Astrocyte (in vitro differentiated cells and primary cell): ENCODE results near the gene NUP210. TPM values are rescaled to one million over a fixed set of nuclear protein-coding genes. Genes with fewer than 3 reads are reported as not detected.

Experiments used
- DNase-seq: peaks from one replicate; pipeline ENCODE4 v3.0.0-alpha.2; 2010; ENCODE audit warnings: low read depth
- FAIRE-seq: peaks from 2 replicates; lab custom pipeline; 2011; peaks lifted over from hg19 to GRCh38; lab: Jason Lieb, UNC
- H2AFZ ChIP-seq: 2 replicates; pipeline ENCODE4 v1.6.0; 2012; ENCODE audit warnings: low read depth, low read length, inconsistent platforms
- H3K27ac ChIP-seq: 2 replicates; pipeline ENCODE4 v1.5.1; 2011; ENCODE audit warnings: low read depth, low read length, inconsistent platforms
- H3K27me3 ChIP-seq: 2 replicates; pipeline ENCODE4 v1.6.0; 2011; ENCODE audit warnings: low read length, inconsistent platforms; ENCODE audit not compliant: insufficient read depth
- H3K36me3 ChIP-seq: 2 replicates; pipeline ENCODE4 v1.5.1; 2011; ENCODE audit warnings: low read length, inconsistent platforms; ENCODE audit not compliant: insufficient read depth
- H3K4me1 ChIP-seq: 2 replicates; pipeline ENCODE4 v1.5.1; 2011; ENCODE audit warnings: low read length, inconsistent platforms; ENCODE audit not compliant: insufficient read depth
- H3K4me2 ChIP-seq: 2 replicates; pipeline ENCODE4 v1.6.0; 2012; ENCODE audit warnings: low read length, inconsistent platforms
- H3K4me3 ChIP-seq: 2 replicates; pipeline ENCODE4 v1.5.1; 2011; ENCODE audit warnings: low read depth, mild to moderate bottlenecking, low read length, inconsistent platforms; ENCODE audit not compliant: insufficient read depth
- H3K79me2 ChIP-seq: 2 replicates; pipeline ENCODE4 v1.6.0; 2012; ENCODE audit warnings: mild to moderate bottlenecking, low read length, inconsistent platforms; ENCODE audit not compliant: insufficient read depth
- H3K9ac ChIP-seq: 2 replicates; pipeline ENCODE4 v1.6.0; 2012; ENCODE audit warnings: mild to moderate bottlenecking, low read length, inconsistent platforms
- H3K9me3 ChIP-seq: 2 replicates; pipeline ENCODE4 v1.5.1; 2012; ENCODE audit warnings: low read depth, mild to moderate bottlenecking, low read length, inconsistent platforms; ENCODE audit not compliant: insufficient read depth
- H4K20me1 ChIP-seq: 2 replicates; pipeline ENCODE4 v1.6.0; 2012; ENCODE audit warnings: low read length, inconsistent platforms; ENCODE audit not compliant: insufficient read depth
- H3K27ac Mint-ChIP-seq: one replicate; pipeline ENCODE4 v1.8.0; 2021; ENCODE audit warnings: mild to moderate bottlenecking, mixed read lengths; ENCODE audit not compliant: unreplicated experiment
- H3K27me3 Mint-ChIP-seq: one replicate; pipeline ENCODE4 v1.8.0; 2021; ENCODE audit warnings: low read depth, mixed read lengths; ENCODE audit not compliant: unreplicated experiment
- H3K36me3 Mint-ChIP-seq: one replicate; pipeline ENCODE4 v1.8.0; 2021; ENCODE audit warnings: low read depth, mixed read lengths; ENCODE audit not compliant: unreplicated experiment
- H3K4me1 Mint-ChIP-seq: one replicate; pipeline ENCODE4 v1.8.0; 2021; ENCODE audit warnings: low read depth, mixed read lengths; ENCODE audit not compliant: unreplicated experiment
- H3K4me3 Mint-ChIP-seq: one replicate; pipeline ENCODE4 v1.8.0; 2021; ENCODE audit warnings: mild to moderate bottlenecking, moderate library complexity, mixed read lengths; ENCODE audit not compliant: unreplicated experiment
- H3K9me3 Mint-ChIP-seq: one replicate; pipeline ENCODE4 v1.8.0; 2021; ENCODE audit warnings: mild to moderate bottlenecking, mixed read lengths; ENCODE audit not compliant: unreplicated experiment
- EZH2 ChIP-seq: IDR thresholded peaks from 2 replicates; pipeline ENCODE4 v1.6.1; 2012; ENCODE audit warnings: mild to moderate bottlenecking, low read length, inconsistent platforms; ENCODE audit not compliant: insufficient read depth
- total RNA-seq: library from RNA; stranded (reverse); gene quantifications from 2 replicates; pipeline ENCODE4 v1.2.1, GENCODE V29; 2021
- TF ChIP-seq, protein P1 (sequence below): IDR thresholded peaks from 2 replicates; pipeline ENCODE4 v1.5.1; 2011; ENCODE audit warnings: low read depth, mild to moderate bottlenecking, inconsistent platforms, low read length, moderate library complexity; ENCODE audit not compliant: insufficient read depth

NUP210 gene
- total RNA-seq, 1 donor from 2014 or later, result 1.2 TPM

DNA sequence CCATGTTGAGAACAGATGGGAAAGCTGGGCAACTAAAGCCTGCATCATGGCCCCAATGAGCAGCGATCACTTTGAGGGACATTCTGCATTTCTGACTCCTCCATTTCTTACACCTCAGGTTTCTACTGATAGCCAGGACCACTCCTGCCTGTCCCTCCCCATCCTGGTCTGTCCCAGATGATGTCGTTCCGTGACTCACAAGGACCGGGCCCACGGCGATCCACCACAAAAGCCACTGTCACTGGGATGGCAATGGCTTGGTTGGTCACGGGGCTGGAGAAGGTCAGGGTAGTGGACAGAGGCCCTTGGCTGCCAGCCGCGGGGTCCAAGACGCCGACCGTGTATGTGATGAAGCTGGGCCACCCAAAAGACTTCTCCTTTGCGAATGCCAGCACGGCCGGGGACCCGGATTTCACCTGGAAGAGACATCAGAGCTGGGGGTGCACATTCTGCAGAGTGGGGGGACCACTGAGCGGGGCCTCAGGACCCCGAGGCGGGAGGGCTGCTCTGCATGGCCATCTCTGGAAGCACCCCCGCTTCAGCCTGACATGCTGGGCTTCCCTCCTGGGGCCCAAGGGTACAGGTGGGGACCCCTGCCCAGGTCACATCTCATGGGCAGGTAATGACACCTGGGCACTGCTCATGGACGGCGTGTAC lies 100.4 kb downstream of the NUP210 start:
- no peak overlapping the region for H3K4me3 Mint-ChIP-seq
- Histone ChIP-seq H3K4me1 (no peaks in the 10 kb centered on the region), H4K20me1 (no peaks in the 10 kb centered on the region), H3K9me3 (no peaks in the 10 kb centered on the region), H3K9ac (no peak overlapping the region), H3K4me2 (no peak overlapping the region), H3K36me3 (no peaks in the 10 kb centered on the region), H3K79me2 (no peaks in the 10 kb centered on the region), H3K27ac (no peak overlapping the region), H2AFZ (no peak overlapping the region), H3K4me3 (no peak overlapping the region), H3K27me3 (no peaks in the 10 kb centered on the region)
- H3K36me3 Mint-ChIP-seq, result no peaks in the 10 kb centered on the region
- TF ChIP-seq EZH2, result no peak
- TF ChIP-seq, protein P1, sequence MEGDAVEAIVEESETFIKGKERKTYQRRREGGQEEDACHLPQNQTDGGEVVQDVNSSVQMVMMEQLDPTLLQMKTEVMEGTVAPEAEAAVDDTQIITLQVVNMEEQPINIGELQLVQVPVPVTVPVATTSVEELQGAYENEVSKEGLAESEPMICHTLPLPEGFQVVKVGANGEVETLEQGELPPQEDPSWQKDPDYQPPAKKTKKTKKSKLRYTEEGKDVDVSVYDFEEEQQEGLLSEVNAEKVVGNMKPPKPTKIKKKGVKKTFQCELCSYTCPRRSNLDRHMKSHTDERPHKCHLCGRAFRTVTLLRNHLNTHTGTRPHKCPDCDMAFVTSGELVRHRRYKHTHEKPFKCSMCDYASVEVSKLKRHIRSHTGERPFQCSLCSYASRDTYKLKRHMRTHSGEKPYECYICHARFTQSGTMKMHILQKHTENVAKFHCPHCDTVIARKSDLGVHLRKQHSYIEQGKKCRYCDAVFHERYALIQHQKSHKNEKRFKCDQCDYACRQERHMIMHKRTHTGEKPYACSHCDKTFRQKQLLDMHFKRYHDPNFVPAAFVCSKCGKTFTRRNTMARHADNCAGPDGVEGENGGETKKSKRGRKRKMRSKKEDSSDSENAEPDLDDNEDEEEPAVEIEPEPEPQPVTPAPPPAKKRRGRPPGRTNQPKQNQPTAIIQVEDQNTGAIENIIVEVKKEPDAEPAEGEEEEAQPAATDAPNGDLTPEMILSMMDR, result no peak
- DNase-seq, result no peak
- no peaks in the 10 kb centered on the region for H3K4me1 Mint-ChIP-seq
- no peak overlapping the region for H3K27ac Mint-ChIP-seq
- no peak for FAIRE-seq
- H3K9me3 Mint-ChIP-seq, result no peaks in the 10 kb centered on the region
- H3K27me3 Mint-ChIP-seq, result peaks cover 41% of the 10 kb centered on the region

DNA sequence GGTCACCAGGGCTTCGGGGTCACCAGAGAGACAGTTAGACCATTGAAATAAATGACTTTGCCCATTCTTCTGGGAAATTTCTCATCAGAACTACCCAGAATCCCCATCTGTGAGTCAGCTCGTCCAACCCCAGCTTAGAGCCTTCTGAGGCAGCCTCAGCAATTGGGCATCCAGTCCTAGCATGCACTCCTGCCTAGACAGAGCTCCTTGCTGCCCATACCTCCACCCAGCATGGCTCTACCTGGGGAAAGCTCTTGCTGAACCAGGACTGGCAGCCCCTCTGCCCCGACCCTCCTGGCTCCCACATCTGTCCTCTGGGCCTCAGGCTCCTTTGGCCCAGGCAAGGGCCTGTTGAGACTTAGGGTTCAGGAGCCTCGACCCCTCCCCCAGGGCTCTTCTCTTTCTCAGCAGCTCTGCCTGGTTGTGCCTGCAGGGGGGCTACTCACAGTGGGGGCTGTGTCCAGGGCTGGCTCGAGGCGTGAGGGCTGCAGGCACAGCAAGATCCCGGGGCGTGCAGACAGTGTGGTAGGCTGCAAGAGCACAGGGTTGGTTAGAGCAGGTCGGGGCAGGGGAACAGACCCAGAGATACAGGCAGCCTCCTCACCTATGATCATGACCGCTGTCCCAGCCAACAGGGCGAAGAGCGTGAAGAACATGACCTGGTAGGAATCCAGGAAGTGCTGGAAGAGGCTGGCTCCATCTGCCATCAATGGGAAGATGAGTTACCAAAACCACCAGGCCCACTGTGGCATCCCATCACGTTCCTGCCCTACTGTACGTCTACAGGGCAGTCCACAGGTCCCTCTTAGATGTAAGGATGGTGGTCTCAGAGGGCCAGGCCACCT lies 101.3 kb downstream of the NUP210 start:
- FAIRE-seq, result no peak
- no peaks in the 10 kb centered on the region for H3K36me3 ChIP-seq

More for the DNA sequence above, 101.3 kb downstream of the NUP210 start:
- peaks cover 36% of the 10 kb centered on the region for H3K27me3 Mint-ChIP-seq
- no peak for TF ChIP-seq EZH2
- TF ChIP-seq, protein P1, result no peak
- H3K4me1 ChIP-seq, result no peaks in the 10 kb centered on the region
- no peak overlapping the region for H3K27ac ChIP-seq
- H3K27me3 ChIP-seq, result no peaks in the 10 kb centered on the region
- H3K4me2 ChIP-seq, result no peak overlapping the region
- DNase-seq, result no peak
- H3K4me3 ChIP-seq, result no peak overlapping the region
- no peaks in the 10 kb centered on the region for H3K4me1 Mint-ChIP-seq
- no peaks in the 10 kb centered on the region for H3K79me2 ChIP-seq
- no peaks in the 10 kb centered on the region for H3K9me3 ChIP-seq
- H3K27ac Mint-ChIP-seq, result no peak overlapping the region
- no peaks in the 10 kb centered on the region for H4K20me1 ChIP-seq
- H3K9ac ChIP-seq, result no peak overlapping the region
- H3K4me3 Mint-ChIP-seq, result no peak overlapping the region
- no peaks in the 10 kb centered on the region for H3K36me3 Mint-ChIP-seq
- no peaks in the 10 kb centered on the region for H3K9me3 Mint-ChIP-seq
- no peak overlapping the region for H2AFZ ChIP-seq
